Suprapubic skin (tissue), 4 donors: Measurements from ENCODE around the gene MAD2L1BP. TPM values are rescaled to one million over a fixed set of nuclear protein-coding genes. Genes with fewer than 3 reads are reported as not detected.
A peak's percentile ranks its signal among the peaks of the same experiment; 100 is the strongest.

ENCODE experiments used
- DNase-seq, 2 donors: peaks; one replicate each; pipeline ENCODE4 v3.0.0-alpha.2; 2019; ENCODE audit warnings: low spot score in 2 of 2
- H3K27ac ChIP-seq: fragments of 200-600 bp; sonication (generic); one replicate; pipeline ENCODE4 v1.5.1; 2019
- H3K27me3 ChIP-seq: fragments of 200-600 bp; sonication (generic); one replicate; pipeline ENCODE4 v1.5.1; 2019
- H3K36me3 ChIP-seq: fragments of 200-600 bp; sonication (generic); one replicate; pipeline ENCODE4 v1.5.1; 2019
- H3K4me1 ChIP-seq: fragments of 200-600 bp; sonication (generic); one replicate; pipeline ENCODE4 v1.5.1; 2019
- H3K4me3 ChIP-seq: fragments of 200-600 bp; sonication (generic); one replicate; pipeline ENCODE4 v1.5.1; 2019; ENCODE audit warnings: mild to moderate bottlenecking
- H3K9me3 ChIP-seq: fragments of 200-600 bp; sonication (generic); one replicate; pipeline ENCODE4 v1.5.1; 2019
- CTCF ChIP-seq, 2 donors: fragments of 200-600 bp in 1 of 2; fragments of 450-650 bp in 1 of 2; sonication (generic) in 1 of 2; IDR thresholded peaks; one replicate each; pipeline ENCODE4 v1.5.1; 2016 to 2019; ENCODE audit warnings: antibody characterized with exemption in 2 of 2, mild to moderate bottlenecking in 1 of 2, moderate library complexity in 1 of 2
- EP300 ChIP-seq: sonication (generic); formaldehyde crosslinking; IDR thresholded peaks from one replicate; pipeline ENCODE4 v1.6.1; 2017; ENCODE audit warnings: antibody characterized with exemption
- POLR2A ChIP-seq, 2 donors: fragments of 450-650 bp; IDR thresholded peaks; one replicate each; pipeline ENCODE4 v1.6.1; 2017; ENCODE audit warnings: antibody characterized with exemption in 2 of 2, mild to moderate bottlenecking in 2 of 2, moderate library complexity in 2 of 2
- POLR2AphosphoS5 ChIP-seq, 3 donors: sonication (generic); formaldehyde crosslinking; IDR thresholded peaks; one replicate each; pipeline ENCODE4 v1.6.1; 2017; ENCODE audit warnings: antibody characterized with exemption in 3 of 3
- WGBS: methylation state at CpG from one replicate; pipeline ENCODE4 v1.1.5; 2018; 5-methylcytosine and 5-hydroxymethylcytosine counted together
- total RNA-seq, 4 donors: library from RNA; depleted of rRNA; stranded (reverse); fragments of >200 nt; gene quantifications; one replicate each; pipeline ENCODE4 v1.1.0, GENCODE V29; 2016

Gene MAD2L1BP
- total RNA-seq, 4 donors from 2014 or later, result 35.4 to 63.1 (median 49.7) TPM

GRCh38 chr6:43606019-43606418, 29.6 kb upstream of the MAD2L1BP start:
- Histone ChIP-seq H3K4me3 (no peak overlapping the region), H3K9me3 (no peaks in the 10 kb centered on the region), H3K36me3 (peaks cover 67% of the 10 kb centered on the region), H3K27me3 (no peaks in the 10 kb centered on the region), H3K4me1 (peaks cover 6% of the 10 kb centered on the region), H3K27ac (no peak overlapping the region)
- 94% methylated on average over 2 of the region's 2 CpGs for WGBS
- TF ChIP-seq POLR2A (IDR thresholded peaks at IDR 0.05) (no peak), POLR2AphosphoS5 (IDR thresholded peaks at IDR 0.05) (no peak), EP300 (no peak), CTCF (IDR thresholded peaks at IDR 0.05) (no peak)
- DNase-seq, result no peak

GRCh38 chr6:43608310-43608763, 27.3 kb upstream of the MAD2L1BP start:
- H3K4me1 ChIP-seq, result peaks cover 6% of the 10 kb centered on the region
- under 1% methylated on average over 5 of the region's 5 CpGs for WGBS
- H3K27me3 ChIP-seq, result no peaks in the 10 kb centered on the region
- no peaks in the 10 kb centered on the region for H3K9me3 ChIP-seq
- DNase-seq, result peak in 1 of 2 donors; percentile 67
- TF ChIP-seq EP300 (no peak), POLR2AphosphoS5 (IDR thresholded peaks at IDR 0.05) (no peak), POLR2A (IDR thresholded peaks at IDR 0.05) (no peak), CTCF (IDR thresholded peaks at IDR 0.05) (peak; percentile 48 to 71)
- peaks cover 63% of the 10 kb centered on the region for H3K36me3 ChIP-seq
- H3K27ac ChIP-seq, result no peak overlapping the region
- H3K4me3 ChIP-seq, result no peak overlapping the region

GRCh38 chr6:43608807-43609206, 26.8 kb upstream of the MAD2L1BP start:
- no peak overlapping the region for H3K4me3 ChIP-seq
- H3K27me3 ChIP-seq, result no peaks in the 10 kb centered on the region
- DNase-seq, result no peak
- no peak overlapping the region for H3K27ac ChIP-seq
- peaks cover 6% of the 10 kb centered on the region for H3K4me1 ChIP-seq
- H3K36me3 ChIP-seq, result peaks cover 63% of the 10 kb centered on the region
- H3K9me3 ChIP-seq, result no peaks in the 10 kb centered on the region
- 67% methylated on average over 1 of the region's 1 CpG for WGBS
- no peak for TF ChIP-seq EP300
- TF ChIP-seq POLR2AphosphoS5 (IDR thresholded peaks at IDR 0.05), result no peak
- TF ChIP-seq POLR2A (IDR thresholded peaks at IDR 0.05), result no peak
- no peak for TF ChIP-seq CTCF (IDR thresholded peaks at IDR 0.05)

- H3K4me3 ChIP-seq, result no peak overlapping the region
- no peak for DNase-seq
- 86% methylated on average over 1 of the region's 1 CpG for WGBS
- TF ChIP-seq CTCF (IDR thresholded peaks at IDR 0.05) (no peak), EP300 (no peak), POLR2A (IDR thresholded peaks at IDR 0.05) (no peak), POLR2AphosphoS5 (IDR thresholded peaks at IDR 0.05) (no peak)
- no peak overlapping the region for H3K27ac ChIP-seq
- H3K9me3 ChIP-seq, result no peaks in the 10 kb centered on the region
- H3K36me3 ChIP-seq, result peaks cover 65% of the 10 kb centered on the region
- H3K4me1 ChIP-seq, result peaks cover 6% of the 10 kb centered on the region
- H3K27me3 ChIP-seq, result no peaks in the 10 kb centered on the region
Observed at GRCh38 chr6:43609402-43609801, 26.2 kb upstream of the MAD2L1BP start.

DNA sequence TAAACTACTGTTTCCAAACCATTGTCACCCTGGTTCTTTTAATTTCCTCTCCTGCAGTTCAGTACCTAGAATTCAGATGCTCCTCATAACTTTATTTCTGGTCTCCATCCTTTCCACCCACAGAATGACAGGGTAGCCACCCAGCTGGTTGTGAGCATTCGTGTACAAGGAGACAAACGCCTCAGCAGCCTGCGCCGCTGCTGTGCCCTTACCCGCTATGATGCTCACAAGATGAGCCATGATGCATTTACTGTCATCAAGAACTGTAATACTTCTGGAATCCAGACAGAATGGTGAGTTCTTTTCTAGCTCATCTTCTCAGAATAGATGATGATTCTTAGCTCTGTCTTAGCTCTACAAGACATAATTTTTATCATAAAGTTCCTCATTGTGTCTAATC, 25.2 kb upstream of the MAD2L1BP start:
- Histone ChIP-seq H3K36me3 (peaks cover 68% of the 10 kb centered on the region), H3K27me3 (no peaks in the 10 kb centered on the region), H3K27ac (no peak overlapping the region), H3K4me1 (peaks cover 6% of the 10 kb centered on the region), H3K9me3 (no peaks in the 10 kb centered on the region), H3K4me3 (no peak overlapping the region)
- WGBS, result 93% methylated on average over 5 of the region's 5 CpGs
- DNase-seq, result no peak
- no peak for TF ChIP-seq CTCF (IDR thresholded peaks at IDR 0.05)
- no peak for TF ChIP-seq EP300
- no peak for TF ChIP-seq POLR2AphosphoS5 (IDR thresholded peaks at IDR 0.05)
- no peak for TF ChIP-seq POLR2A (IDR thresholded peaks at IDR 0.05)
